GM18867 (cell line): ENCODE data around the gene KLHL2.

Experiments
- ATAC-seq: cut with Tn5 transposase; IDR thresholded peaks from one replicate; pipeline ENCODE4 v1.9.1; 2021; ENCODE audit warnings: mild to moderate bottlenecking, moderate library complexity; ENCODE audit not compliant: unreplicated experiment

Gene KLHL2

DNA sequence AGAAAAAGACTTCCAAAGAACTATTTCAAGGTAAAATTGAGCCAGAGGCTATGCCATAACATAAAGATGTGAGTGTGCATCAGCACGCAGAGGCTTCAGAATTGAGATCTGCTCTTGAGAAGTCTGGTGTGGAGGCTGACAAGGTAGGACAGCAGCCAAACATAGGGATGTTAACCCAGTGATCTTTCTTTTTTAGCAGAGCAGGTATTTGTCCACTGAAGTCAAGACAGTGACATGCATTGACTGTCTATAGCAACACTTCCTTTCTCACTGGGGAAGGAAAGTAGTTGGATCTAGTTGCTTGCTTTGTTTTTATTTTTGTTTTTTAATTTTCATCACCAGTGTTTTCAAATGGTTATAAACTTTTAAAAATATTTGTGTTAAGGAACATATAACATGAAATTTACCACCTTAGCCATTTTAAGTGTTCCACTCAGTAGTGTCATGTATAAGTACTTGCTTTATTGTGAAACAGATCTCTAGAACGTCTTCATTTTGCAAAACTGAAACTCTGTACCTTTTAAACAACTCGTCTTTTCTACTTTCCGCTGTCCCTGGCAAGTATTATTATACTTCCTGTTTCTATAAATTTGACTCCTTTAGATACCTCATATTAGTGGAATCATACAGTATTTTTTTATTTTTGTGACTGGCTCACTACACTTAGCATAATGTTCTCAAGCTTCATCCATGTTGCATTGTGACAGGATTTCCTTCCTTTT, 79.4 kb downstream of the KLHL2 start:
- ATAC-seq = peak; percentile 82

DNA sequence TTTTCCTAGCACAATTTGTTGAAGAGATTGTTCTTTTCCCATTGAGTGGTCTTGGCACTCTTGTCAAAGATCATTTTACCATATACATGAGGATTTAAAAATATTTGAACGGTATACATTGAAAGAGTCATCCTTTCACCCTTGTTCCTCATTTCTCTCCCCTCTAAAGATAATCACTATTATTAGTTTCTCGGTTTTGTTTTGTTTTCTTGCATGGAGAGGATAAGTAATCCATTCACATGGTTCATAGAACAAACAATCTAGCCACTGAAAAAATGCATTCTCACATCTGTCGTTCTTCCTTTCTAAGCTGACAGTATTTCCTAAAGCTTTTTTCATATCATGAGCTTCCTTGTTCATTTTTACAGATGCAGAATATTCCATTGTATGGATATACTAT, 80.9 kb downstream of the KLHL2 start:
- ATAC-seq = peak; percentile 70

DNA sequence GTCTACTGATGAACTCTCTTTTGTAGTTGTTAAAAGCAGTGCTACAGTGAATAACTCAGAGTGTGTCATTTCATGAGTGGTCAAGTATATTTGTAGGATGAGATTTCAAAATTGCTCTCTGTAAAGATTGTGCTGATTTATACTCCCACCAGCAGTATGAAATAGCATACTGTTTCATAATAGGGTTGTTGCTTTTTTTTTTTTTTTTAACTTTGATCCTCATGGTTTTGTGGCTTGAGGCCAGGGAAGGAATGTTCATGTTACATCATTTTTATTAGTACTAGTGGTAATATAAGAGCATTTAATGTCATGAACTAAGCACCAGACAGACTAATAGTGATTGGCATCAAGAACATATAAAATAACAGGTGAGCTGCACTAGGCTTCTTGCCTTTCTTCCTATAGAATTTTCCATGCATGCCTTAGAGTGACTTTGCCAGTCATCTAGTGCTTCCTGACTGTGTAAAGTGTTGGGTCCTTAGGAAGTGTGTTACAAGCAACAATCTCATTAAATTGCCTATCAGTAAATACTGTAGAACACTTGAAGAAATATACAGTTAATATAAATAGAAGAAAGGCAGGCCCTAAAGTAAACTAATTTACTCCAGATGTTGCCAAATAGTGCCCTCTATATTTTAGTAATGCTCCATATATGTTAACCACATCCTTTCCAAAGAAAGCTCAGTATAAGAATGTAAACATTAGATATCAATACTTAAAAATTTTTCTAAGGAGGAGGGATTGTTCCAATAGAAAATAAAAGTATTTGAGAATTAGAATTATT, 81.5 kb downstream of the KLHL2 start:
- ATAC-seq = peak; percentile 20

DNA sequence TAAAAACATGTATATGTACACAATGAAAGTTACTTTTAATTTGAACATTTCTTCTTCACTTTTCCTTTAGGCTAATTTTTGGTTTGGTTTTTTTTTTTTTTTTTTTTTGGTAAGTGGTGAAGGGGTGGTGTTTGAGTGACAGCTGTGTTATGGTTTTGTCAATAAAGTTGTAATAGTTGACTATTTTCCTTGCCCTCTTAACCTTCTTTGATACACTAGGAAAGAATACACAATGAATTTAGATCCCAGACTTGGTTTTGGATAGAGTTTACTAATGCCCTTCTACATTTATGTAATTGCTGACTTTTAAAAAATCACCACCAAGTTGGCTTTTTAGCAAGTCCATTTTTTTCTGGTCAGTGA, 82.0 kb downstream of the KLHL2 start:
- ATAC-seq = no peak

DNA sequence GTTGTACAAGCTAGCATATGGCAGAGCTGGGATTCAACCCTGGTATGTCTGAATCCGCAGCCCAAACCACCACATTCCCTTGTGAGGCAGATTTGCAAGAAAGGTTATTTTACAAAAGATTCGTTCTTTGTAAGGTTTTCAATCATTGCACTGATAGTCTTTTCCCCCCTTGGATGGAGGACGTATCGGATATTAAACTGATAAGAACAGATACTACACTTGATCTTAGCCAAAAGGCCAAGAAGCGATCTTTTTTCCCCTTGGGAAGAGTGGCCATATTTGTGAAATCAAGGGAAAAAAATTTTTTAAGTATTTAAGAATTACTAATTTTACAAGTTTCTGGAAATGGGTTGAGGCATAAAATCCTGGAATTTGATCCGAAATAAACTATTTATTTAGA, 85.7 kb downstream of the KLHL2 start:
- no peak for ATAC-seq

DNA sequence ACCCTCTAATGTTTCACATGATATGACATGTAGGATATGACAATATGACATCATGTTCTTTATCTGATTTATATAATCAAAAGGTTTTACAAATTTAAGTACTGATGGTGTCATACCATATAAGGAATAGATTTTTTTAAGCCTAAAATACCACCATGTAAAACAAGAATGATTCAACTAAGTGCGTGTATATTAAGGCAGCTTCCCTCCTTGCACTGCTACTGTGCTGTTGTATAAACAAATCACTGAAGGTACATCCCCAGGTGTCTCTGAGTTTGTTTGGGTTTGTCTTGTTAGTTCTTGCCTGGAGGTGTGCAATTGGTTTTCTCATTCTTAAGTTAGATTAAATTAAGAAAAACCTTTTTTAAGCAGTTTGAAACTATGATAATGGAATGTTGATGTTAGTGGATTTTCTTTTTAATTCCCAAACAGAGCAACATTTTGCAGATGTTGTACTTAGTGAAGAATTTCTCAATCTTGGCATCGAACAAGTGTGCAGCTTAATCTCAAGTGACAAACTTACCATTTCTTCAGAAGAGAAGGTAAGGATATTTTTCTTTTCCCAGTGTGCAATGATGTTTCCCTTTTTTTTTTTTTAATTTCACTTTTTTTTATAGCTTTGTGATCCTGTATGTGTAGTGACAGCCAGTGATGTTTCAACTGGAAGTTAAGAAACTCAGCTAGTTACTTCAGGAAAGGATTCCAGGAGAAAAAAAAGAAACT, 86.7 kb downstream of the KLHL2 start:
- no peak for ATAC-seq

DNA sequence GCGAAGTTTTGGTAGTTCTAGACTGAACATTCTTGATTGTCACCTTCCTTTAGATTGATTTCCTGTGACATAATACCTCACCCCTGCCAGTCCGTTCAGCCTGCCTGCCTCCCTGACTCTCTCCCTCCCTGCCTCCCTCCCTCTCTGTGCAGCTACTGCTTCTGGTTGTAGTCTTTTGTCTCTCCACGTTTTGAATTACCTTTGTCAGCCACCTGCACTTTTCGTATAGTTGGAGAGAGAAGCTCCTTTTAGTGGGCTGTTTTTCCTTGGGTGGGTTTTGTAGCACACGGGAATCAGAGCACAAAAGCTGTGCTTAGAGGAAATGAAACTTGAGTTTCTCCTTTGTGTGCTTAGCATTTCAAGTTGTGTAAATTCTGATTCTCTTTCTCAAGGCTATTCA, 87.5 kb downstream of the KLHL2 start:
- ATAC-seq = peak; percentile 96

DNA sequence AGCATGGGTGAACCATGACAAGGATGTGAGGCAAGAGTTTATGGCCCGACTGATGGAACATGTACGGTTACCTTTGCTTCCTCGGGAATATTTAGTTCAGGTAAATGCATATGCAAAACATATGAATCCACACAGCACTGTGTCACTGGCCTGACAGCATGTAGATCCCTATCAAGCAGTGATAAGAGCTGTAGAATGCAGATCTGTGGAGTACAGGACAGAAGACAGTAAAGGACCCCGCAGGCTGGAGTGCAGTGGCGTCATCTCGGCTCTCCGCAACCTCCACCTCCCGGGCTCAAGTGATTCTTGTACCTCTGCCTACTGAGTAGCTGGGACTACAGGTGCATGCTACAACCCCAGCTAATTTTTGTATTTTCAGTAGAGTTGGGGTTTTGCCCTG, 90.3 kb downstream of the KLHL2 start:
- no peak for ATAC-seq

DNA sequence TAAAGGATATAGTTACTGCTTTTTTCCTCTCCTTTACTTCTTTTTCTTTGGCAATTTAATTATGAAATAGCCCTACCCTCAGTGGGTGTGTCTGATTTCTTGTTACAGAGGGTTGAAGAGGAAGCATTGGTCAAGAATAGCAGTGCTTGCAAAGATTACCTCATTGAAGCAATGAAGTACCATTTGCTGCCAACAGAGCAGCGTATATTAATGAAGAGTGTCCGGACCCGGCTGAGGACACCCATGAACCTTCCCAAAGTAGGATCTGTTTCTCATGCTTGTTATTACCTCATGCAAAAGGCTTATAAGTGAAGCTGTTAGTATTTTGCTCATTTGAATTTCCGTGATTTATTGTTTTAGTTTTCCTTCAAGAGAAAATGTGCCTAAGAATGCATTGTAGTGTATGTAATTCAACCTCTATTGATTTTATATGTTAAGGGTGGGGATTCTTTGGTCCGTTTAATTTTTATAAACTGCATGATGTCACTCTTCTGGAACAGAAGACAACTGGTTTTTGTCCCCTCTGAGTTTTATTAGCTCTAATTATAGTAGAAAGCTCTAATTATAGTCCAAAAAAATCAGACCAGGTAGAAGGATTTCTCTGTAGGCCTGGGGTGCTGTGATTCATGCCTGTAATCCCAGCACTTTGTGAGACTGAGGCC, 92.2 kb downstream of the KLHL2 start:
- no peak for ATAC-seq

DNA sequence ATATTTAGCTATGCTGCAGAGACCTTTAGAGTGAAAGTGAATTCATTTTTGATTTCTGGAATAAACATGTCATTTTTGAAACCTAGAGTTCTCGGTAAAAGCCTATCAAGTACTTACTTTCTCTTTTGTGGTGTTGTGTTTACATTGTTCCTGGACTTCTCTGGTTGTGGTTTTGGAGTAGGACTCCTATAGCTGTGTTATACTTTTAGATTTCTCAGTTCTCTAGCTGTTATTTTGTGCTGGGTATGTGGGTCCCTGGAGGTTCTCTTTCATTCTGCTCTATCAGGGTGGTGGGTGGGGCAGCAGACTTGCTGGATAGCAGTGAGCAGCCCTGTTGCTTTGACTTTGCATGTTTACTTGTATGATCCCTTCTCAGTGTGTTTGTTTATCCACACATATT, 94.5 kb downstream of the KLHL2 start:
- ATAC-seq = peak; percentile 66

DNA sequence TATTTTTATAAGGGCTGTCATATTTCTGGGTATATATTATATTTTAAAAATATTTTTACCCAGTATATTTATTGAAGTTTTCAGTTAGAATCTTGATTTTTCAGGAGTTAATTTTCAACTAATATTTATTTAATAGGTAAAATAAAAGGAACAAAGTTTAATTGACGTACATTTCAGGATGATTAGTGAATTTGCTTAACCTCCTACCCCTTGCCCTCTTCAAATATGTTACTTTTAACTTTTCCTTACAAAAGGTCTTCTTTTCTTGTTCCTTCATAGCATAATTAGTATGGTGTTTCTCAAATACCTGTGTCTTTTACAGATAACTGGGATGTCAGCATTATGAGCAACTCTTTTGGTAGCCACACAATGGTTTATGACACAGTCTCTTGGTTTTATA, 95.3 kb downstream of the KLHL2 start:
- no peak for ATAC-seq

DNA sequence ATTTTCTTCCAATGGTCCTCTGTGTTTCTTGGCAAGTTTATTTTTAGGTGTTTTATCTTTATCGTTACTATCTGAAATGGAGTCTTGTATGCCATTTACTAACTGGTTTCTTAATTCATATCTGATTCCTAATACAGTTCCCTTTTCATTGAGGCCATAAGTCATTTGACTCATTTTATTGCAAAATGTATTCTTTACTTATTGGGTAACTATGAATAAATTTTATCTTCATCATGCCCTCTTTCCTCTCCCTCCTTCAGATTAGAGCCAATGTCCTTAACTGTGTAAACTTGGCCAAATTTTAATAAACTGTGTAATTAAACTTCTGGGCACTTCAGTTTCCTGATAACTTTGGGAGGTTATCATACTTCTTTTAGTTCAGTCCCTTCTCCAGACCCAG, 100.8 kb downstream of the KLHL2 start:
- no peak for ATAC-seq

DNA sequence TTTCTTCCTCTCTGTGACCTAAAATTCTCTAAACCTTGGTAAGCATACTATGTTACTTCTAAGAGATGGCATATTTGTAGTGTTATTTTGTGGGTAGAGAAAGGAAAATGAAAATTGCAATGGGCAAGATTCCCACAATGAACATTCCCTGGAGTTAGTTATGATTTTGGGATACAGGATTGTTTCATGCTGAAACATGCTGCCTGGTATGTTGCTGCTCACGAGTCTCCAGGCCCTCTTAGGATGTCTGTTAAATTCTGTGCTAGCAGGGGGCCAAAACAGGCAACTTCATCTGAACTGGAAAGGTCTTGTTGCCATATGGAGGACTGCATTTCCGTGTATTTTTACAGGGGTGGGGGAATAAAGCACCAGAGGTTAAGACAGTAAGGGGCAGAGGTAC, 101.2 kb downstream of the KLHL2 start:
- ATAC-seq = no peak

DNA sequence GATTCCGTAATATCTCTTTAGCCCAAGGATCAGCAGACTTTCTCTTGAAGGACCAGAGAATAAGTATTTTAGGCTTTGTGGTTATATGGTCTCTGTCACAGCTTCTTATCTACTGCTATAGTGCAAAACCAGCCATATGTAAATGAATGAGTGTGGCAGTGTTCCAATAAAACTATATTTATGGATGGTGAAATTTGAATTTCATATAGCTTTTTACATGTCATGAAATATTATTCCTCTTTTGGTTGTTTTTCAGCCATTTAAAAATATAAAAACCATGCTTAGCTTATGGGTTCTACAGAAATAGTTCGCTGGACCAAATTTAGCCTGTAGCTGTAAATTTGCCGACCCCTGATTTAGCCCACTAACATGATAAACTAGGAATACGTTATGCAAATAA, 102.1 kb downstream of the KLHL2 start:
- ATAC-seq = no peak

DNA sequence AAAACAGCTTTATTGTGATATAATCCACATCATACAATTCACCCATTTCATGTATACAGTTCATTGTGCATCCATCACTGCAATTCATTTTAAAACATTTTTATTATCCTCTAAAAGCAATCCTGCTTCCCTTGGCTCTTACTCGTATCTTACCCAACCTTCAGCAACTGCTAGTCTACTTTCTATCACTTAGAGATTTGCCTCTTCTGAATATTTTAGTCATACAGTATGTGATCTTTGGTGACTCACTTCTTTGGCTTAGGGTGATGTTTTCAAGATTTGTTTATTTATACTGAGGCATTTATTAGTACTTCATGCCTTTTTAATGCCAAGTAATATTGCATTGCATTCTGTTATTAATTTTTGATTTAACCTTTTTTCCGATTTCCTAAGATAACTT, 105.1 kb downstream of the KLHL2 start:
- ATAC-seq = no peak

DNA sequence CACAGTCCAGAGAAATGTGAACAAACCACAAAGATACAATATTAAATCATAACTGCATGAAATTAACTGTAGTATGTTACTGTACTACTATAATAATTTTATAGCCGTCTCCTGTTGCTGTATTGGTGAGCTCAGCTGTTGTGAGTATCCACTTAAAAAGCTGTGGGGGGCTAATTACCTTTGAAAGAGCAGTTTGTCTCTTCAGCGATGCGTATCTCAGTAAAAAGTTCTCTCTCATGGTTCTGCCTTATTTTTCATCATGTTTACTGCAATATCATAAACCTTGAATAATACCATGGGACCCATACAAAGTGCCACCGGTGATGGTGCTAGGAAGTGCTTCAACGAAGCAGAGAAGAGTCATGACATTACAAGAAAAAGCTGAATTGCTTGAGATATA, 111.7 kb downstream of the KLHL2 start:
- no peak for ATAC-seq

DNA sequence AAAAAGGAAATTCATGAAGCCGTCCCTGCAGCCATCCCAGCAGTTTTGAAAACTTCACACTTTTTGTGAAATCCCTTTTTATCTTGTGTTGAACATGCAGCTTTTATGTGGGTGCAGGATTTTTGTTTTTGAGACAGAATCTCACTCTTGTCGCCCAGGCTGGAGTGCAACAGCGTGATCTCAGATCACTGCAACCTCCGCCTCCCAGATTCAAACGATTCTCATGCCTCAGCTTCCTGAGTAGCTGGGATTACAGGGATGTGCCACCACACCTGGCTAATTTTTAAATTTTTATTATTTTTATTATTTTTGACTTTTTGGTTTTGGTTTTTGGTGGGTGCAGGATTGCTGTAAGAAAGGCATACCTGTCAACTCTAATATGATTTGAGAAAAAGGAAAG, 112.1 kb downstream of the KLHL2 start:
- no peak for ATAC-seq

DNA sequence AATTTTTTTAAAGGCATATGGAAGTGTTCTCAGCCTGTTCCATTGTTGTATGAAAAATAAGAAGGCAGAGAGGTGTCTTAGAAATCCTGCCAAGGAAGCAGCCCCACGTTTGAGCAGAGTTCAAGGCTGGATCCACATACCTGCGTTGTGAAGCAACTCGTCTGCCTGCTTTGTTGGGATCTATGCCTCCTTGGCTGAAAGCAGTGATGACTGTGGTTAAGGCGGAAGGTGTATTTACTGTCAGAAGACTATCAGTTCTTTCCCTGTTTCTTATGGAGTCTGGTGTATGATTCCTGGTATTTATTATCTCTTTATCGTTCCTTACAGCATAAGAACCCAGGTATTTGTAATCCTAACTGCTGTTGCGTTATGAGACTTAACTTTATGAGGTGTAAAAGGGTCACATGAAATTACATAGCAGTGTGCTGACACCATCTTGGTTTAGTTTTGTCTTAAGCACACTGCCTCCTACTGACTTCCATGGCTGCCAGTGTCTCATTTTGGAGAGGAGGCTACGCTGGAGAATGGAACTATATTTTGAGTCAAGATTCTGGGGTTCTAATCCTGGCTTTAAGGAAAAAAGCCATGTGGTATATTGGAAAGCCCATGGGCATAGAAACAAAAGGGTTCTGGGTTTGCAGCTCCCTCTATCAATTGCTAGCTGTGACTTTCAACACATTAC, 117.0 kb downstream of the KLHL2 start:
- no peak for ATAC-seq

DNA sequence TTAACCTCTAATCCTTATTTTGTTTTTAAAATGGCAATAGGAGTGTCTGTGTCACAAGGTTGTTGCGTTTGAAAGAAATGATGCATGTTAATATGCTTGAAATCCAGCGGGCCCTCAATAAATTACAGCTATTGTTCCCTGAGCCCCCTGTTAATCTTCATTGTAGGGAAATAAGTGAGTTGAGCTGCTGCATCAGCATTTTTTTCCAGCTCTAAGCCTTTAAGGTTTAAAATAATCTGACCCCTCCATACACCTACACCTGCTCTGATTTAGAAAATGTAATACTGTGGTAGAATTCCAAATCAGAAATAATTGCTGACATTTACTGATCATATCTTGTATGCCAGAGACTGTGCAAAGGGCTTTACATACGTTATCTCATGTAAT, 117.5 kb downstream of the KLHL2 start:
- no peak for ATAC-seq

DNA sequence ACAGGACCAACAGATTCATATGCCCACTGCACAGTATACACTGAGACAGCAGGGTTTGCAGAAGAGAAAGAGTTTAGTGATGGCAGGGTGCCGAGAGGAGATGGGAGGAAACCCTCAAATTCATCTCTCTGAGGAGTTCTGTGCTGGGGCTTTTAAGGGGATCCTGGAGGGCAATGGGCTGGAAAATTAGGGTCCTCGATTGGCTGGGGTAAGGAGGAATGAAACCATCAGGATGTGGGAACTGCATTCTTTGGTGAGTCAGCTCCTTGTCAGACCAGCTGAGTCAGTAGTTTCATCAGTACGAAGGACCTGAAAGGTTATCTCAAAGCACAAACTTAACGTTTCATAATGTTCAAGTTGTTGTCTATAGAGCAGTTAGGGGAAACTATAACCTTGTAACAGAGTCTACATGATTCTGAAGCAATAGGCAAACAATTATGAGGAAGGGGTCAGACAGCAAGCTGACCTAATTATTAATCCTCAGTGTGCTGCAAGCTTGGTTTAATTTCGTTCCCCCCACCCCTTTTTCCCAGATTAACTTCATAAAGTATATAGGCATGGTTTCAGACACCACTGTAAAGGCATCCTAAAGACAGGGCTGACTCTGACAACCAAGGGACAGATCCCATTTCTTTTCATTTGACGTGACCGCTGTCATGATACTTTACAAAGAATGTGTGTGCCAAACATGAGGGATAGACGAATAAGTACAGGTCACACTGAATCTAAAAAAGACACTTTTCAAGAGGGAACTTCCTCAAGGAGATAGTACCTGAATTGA, 118.6 kb downstream of the KLHL2 start:
- ATAC-seq = no peak
